B cell (primary cell): Measurements from ENCODE around the gene WDR64.

ENCODE experiments used
- EZH2 ChIP-seq: IDR thresholded peaks from 2 replicates; pipeline ENCODE4 v1.6.1; 2012; ENCODE audit warnings: borderline replicate concordance, low read depth, mild to moderate bottlenecking, moderate library complexity, low read length; ENCODE audit not compliant: insufficient read depth, poor library complexity, severe bottlenecking
- TF ChIP-seq, protein P1 (sequence below): fragments of 200-600 bp; IDR thresholded peaks from one replicate; pipeline ENCODE4 v1.8.0; 2022; ENCODE audit warnings: antibody characterized with exemption, mild to moderate bottlenecking

DNA sequence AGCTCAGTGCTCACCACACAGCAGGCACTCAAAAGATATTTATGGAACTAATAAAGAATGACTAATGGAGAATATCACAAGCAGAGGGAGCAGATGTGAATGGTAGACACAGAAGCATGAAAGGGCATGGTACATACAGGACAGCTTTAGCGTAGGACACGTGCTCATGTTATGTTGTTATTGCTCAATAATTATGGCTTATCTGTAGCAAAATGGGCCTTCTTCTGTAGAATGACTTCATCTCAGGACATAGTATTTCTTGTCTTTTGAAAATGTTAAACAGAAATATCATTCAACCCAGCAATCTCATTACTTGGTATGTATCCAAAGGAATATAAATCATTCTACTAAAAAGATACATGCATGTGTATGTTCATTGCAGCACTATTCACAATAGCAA, 137.0 kb downstream of the WDR64 start:
- TF ChIP-seq, protein P1, sequence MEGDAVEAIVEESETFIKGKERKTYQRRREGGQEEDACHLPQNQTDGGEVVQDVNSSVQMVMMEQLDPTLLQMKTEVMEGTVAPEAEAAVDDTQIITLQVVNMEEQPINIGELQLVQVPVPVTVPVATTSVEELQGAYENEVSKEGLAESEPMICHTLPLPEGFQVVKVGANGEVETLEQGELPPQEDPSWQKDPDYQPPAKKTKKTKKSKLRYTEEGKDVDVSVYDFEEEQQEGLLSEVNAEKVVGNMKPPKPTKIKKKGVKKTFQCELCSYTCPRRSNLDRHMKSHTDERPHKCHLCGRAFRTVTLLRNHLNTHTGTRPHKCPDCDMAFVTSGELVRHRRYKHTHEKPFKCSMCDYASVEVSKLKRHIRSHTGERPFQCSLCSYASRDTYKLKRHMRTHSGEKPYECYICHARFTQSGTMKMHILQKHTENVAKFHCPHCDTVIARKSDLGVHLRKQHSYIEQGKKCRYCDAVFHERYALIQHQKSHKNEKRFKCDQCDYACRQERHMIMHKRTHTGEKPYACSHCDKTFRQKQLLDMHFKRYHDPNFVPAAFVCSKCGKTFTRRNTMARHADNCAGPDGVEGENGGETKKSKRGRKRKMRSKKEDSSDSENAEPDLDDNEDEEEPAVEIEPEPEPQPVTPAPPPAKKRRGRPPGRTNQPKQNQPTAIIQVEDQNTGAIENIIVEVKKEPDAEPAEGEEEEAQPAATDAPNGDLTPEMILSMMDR: no peak
- TF ChIP-seq EZH2: no peak
